Measurements from ENCODE around the gene PTPRN2. TPM values are rescaled to one million over a fixed set of nuclear protein-coding genes. Genes with fewer than 3 reads are reported as not detected.
A peak's percentile ranks its signal among the peaks of the same experiment; 100 is the strongest.

The PTPRN2 gene
- total and polyA plus RNA-seq, 2 of the 8 experiments (the other 6 are each of a cell fraction or from before 2014, with no cell fraction given), result 2.6 to 4.5 TPM

- no peak overlapping the region for H2AK5ac ChIP-seq (ENCODE audit: low read depth, low read length)
- H2AFZ ChIP-seq (ENCODE audit: low read length), result no peak overlapping the region
- H3K79me1 ChIP-seq (ENCODE audit: low read depth, low read length), result 0 out of 2 replicates have a peak, but pooled peaks cover 2% of the 10 kb centered on the region
- no peak overlapping the region for H3K4ac ChIP-seq (replicated peaks; ENCODE audit: insufficient read length, low read depth, low read length)
- no peaks in the 10 kb centered on the region for H3K79me2 ChIP-seq (ENCODE audit: control insufficient read depth in 1 of 2, insufficient read depth in 2 of 2, low read length in 2 of 2)
- DNase-seq (ENCODE audit: low read depth in 1 of 2, low spot score in 2 of 2) (no peak), FAIRE-seq (no peak)
- H2BK20ac ChIP-seq (ENCODE audit: low read length), result no peak overlapping the region
- no peak overlapping the region for H3K4me3 ChIP-seq (ENCODE audit: extremely low read depth in 1 of 4, insufficient read depth in 2 of 4, low read depth in 3 of 4, low read length in 4 of 4)
- peak overlapping the region; percentile 17; the same call in 1 of the 2 replicates for H4K8ac ChIP-seq (ENCODE audit: extremely low read depth, insufficient read depth, low read length)
- no peaks in the 10 kb centered on the region for H3K27me3 ChIP-seq (replicated peaks in 1 of 4; ENCODE audit: control insufficient read depth in 3 of 4, extremely low read depth in 1 of 4, insufficient read depth in 3 of 4, low read length in 3 of 4)
- H3K18ac ChIP-seq (ENCODE audit: extremely low read depth, low read length), result no peak overlapping the region; the same call in 1 of the 2 replicates
- H3K4me2 ChIP-seq (ENCODE audit: insufficient read depth in 1 of 2, low read depth in 2 of 2, low read length in 2 of 2), result no peak overlapping the region
- H3K9me3 ChIP-seq (ENCODE audit: insufficient read depth in 2 of 2, low read depth in 1 of 2, low read length in 1 of 2), result no peaks in the 10 kb centered on the region
- 94% methylated on average over 35 of the region's 51 CpGs; no CpG with 5 or more reads in 1 of the 2 experiments for WGBS, 2 experiments (ENCODE audit: extremely low coverage in 1 of 2, insufficient coverage in 1 of 2, insufficient read length in 1 of 2, insufficient replicate concordance in 2 of 2, low coverage in 1 of 2, low lambda C conversion rate in 2 of 2, missing lambda C conversion rate in 1 of 2)
- 0 out of 2 replicates have a peak, but pooled peaks cover 3% of the 10 kb centered on the region for H3K23me2 ChIP-seq (ENCODE audit: low read depth, low read length)
- no peak overlapping the region for H4K5ac ChIP-seq (ENCODE audit: insufficient read length, low read depth, low read length)
- no peak overlapping the region for H2BK5ac ChIP-seq (ENCODE audit: low read depth, low read length)
- POLR2A ChIA-PET (ENCODE audit: partially characterized antibody), result no interaction called here
- H3K27ac ChIP-seq (ENCODE audit: low read depth, low read length), result no peak overlapping the region
- no peak overlapping the region for H4K91ac ChIP-seq (replicated peaks; ENCODE audit: insufficient read length, low read length)
- H3K9ac ChIP-seq (replicated peaks in 1 of 4; ENCODE audit: extremely low read depth in 1 of 4, low read depth in 3 of 4, low read length in 3 of 4), result no peak overlapping the region
- H3K14ac ChIP-seq (ENCODE audit: insufficient read length), result no peak overlapping the region
- H2BK12ac ChIP-seq (ENCODE audit: low read depth, low read length), result no peak overlapping the region
- H4K20me1 ChIP-seq (replicated peaks in 1 of 2; ENCODE audit: control insufficient read depth in 1 of 2, insufficient read depth in 2 of 2, low read length in 2 of 2), result no peaks in the 10 kb centered on the region
- no peaks in the 10 kb centered on the region for H3K36me3 ChIP-seq (ENCODE audit: control insufficient read depth in 2 of 4, insufficient read depth in 4 of 4, low read length in 3 of 4)
- H3K23ac ChIP-seq (ENCODE audit: insufficient read length), result no peak overlapping the region
- H2BK120ac ChIP-seq (replicated peaks; ENCODE audit: low read depth, low read length), result no peak overlapping the region
- no peak overlapping the region for H2BK15ac ChIP-seq (ENCODE audit: low read length)
- H3K56ac ChIP-seq (replicated peaks; ENCODE audit: insufficient read length, low read depth, low read length), result no peak overlapping the region
- H3K4me1 ChIP-seq (replicated peaks in 1 of 4; ENCODE audit: control insufficient read depth in 3 of 4, insufficient read depth in 4 of 4, low read length in 3 of 4), result peaks cover 1 to 5% (median 4%) of the 10 kb centered on the region in 4 experiments
- CTCF ChIA-PET (ENCODE audit: partially characterized antibody), result interaction anchor here (0.8 to 1.6 kb wide), 6 partner anchors 10 to 83 kb away, joined by 3 to 4 read pairs (median 3); no protein-coding TSS in a partner anchor
Measured at GRCh38 chr7:158489462-158490155, 98.0 kb downstream of the PTPRN2 start.

Data from H1 (cell line).